Suprapubic skin (tissue), 4 donors: ENCODE results near the gene RPH3AL. TPM values are rescaled to one million over a fixed set of nuclear protein-coding genes. Genes with fewer than 3 reads are reported as not detected.

ENCODE experiments used
- DNase-seq, 2 donors: peaks; one replicate each; pipeline ENCODE4 v3.0.0-alpha.2; 2019; ENCODE audit warnings: low spot score in 2 of 2
- H3K27ac ChIP-seq: fragments of 200-600 bp; sonication (generic); one replicate; pipeline ENCODE4 v1.5.1; 2019
- H3K27me3 ChIP-seq: fragments of 200-600 bp; sonication (generic); one replicate; pipeline ENCODE4 v1.5.1; 2019
- H3K36me3 ChIP-seq: fragments of 200-600 bp; sonication (generic); one replicate; pipeline ENCODE4 v1.5.1; 2019
- H3K4me1 ChIP-seq: fragments of 200-600 bp; sonication (generic); one replicate; pipeline ENCODE4 v1.5.1; 2019
- H3K4me3 ChIP-seq: fragments of 200-600 bp; sonication (generic); one replicate; pipeline ENCODE4 v1.5.1; 2019; ENCODE audit warnings: mild to moderate bottlenecking
- H3K9me3 ChIP-seq: fragments of 200-600 bp; sonication (generic); one replicate; pipeline ENCODE4 v1.5.1; 2019
- CTCF ChIP-seq, 2 donors: fragments of 200-600 bp in 1 of 2; fragments of 450-650 bp in 1 of 2; sonication (generic) in 1 of 2; IDR thresholded peaks; one replicate each; pipeline ENCODE4 v1.5.1; 2016 to 2019; ENCODE audit warnings: antibody characterized with exemption in 2 of 2, mild to moderate bottlenecking in 1 of 2, moderate library complexity in 1 of 2
- EP300 ChIP-seq: sonication (generic); formaldehyde crosslinking; IDR thresholded peaks from one replicate; pipeline ENCODE4 v1.6.1; 2017; ENCODE audit warnings: antibody characterized with exemption
- POLR2A ChIP-seq, 2 donors: fragments of 450-650 bp; IDR thresholded peaks; one replicate each; pipeline ENCODE4 v1.6.1; 2017; ENCODE audit warnings: antibody characterized with exemption in 2 of 2, mild to moderate bottlenecking in 2 of 2, moderate library complexity in 2 of 2
- POLR2AphosphoS5 ChIP-seq, 3 donors: sonication (generic); formaldehyde crosslinking; IDR thresholded peaks; one replicate each; pipeline ENCODE4 v1.6.1; 2017; ENCODE audit warnings: antibody characterized with exemption in 3 of 3
- WGBS: methylation state at CpG from one replicate; pipeline ENCODE4 v1.1.5; 2018; 5-methylcytosine and 5-hydroxymethylcytosine counted together
- total RNA-seq, 4 donors: library from RNA; depleted of rRNA; stranded (reverse); fragments of >200 nt; gene quantifications; one replicate each; pipeline ENCODE4 v1.1.0, GENCODE V29; 2016

The RPH3AL gene
- total RNA-seq, 4 donors from 2014 or later: 1.7 to 39.5 (median 10.9) TPM

- Histone ChIP-seq H3K27me3 (no peaks in the 10 kb centered on the region), H3K27ac (no peak overlapping the region), H3K4me3 (no peak overlapping the region), H3K4me1 (peaks cover 6% of the 10 kb centered on the region), H3K9me3 (no peaks in the 10 kb centered on the region), H3K36me3 (no peaks in the 10 kb centered on the region)
- WGBS: 78% methylated on average over 5 of the region's 8 CpGs
- peak; percentile 29 to 58 for DNase-seq
- TF ChIP-seq EP300: no peak
- no peak for TF ChIP-seq POLR2A (IDR thresholded peaks at IDR 0.05)
- no peak for TF ChIP-seq CTCF (IDR thresholded peaks at IDR 0.05)
- no peak for TF ChIP-seq POLR2AphosphoS5 (IDR thresholded peaks at IDR 0.05)
Observed at GRCh38 chr17:228951-229708, 123.5 kb downstream of the RPH3AL start.

DNA sequence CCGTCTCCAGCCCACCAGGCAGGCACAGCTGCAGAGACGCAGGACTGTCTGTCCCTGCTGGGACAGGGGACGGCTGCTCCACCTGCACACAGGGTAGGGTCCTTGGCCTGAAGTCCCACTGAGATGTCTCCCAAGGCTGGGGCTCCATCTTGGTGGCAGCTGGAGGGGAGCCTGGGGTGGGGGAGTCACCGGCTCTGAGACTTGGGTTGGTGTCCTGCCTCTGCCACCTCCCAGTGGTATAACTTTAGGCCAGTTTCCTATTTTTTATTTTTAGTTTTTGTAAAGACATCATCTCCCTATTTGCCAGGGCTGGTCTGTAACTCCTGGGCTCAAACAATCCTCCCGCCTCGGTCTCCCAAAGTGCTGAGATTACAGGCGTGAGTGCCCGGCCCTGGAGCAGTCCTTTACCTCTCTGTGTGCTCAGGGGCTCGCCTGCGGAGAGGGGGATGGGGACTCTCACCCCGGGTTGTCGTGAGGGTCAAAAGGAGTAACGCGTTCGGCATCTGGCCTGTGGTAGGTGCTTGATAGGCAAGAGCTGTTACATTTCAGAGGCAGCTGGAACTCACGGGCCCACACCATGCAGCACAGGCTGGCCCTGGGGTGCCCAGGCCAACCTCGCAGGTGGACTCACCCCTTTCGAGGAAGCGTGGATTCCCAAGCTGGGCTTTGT lies 124.5 kb downstream of the RPH3AL start:
- Histone ChIP-seq H3K4me3 (no peak overlapping the region), H3K27ac (no peak overlapping the region), H3K27me3 (no peaks in the 10 kb centered on the region), H3K9me3 (no peaks in the 10 kb centered on the region), H3K36me3 (no peaks in the 10 kb centered on the region), H3K4me1 (peaks cover 6% of the 10 kb centered on the region)
- no peak for TF ChIP-seq POLR2A (IDR thresholded peaks at IDR 0.05)
- TF ChIP-seq CTCF (IDR thresholded peaks at IDR 0.05): no peak
- no peak for TF ChIP-seq EP300
- TF ChIP-seq POLR2AphosphoS5 (IDR thresholded peaks at IDR 0.05): no peak
- 92% methylated on average over 14 of the region's 19 CpGs for WGBS
- DNase-seq: peak; percentile 51 to 71

DNA sequence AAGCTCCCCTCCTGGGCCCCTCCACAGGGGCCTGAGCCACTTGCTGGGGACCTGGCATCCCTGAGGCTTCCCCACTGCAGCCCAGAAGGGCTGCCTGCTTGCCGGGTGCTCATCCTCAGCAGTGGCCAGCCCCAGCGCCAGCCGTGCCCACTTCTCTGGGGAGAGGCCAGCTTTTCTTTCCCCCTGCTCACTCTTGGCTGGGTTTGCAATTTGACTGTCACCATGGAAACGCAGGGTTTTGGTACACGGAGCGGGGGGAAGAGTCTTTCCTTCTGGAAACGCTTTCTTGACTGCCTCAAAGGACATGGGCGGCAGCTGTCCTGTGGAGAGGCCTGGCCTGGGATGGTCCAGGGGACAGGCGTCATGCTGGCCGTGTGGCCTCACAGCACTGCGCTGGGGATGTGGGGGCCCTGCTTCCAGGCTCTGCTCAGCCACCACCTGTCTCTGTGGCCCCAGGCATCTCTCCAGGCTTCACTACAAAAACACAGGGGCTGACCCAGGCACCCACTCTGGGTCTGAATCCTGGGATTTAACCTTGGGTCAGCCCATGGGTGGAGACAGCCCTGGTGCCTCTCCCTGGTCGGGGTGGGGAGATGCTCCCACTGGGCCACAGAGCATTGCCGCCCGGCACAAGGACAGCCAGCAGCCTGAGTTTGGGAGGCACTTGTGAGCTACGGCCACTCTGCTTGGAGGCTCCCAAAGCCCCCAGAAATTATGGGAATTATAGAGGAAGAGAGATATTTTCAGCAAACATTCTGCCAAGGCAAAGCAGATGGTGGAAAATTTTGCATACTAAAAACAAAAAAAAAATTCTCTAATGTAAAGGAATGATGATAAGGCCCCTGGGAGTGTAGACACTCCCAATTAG lies 125.3 kb downstream of the RPH3AL start:
- DNase-seq: peak; percentile 49 to 67
- H3K36me3 ChIP-seq: no peaks in the 10 kb centered on the region
- WGBS: 65% methylated on average over 14 of the region's 15 CpGs
- no peaks in the 10 kb centered on the region for H3K27me3 ChIP-seq
- H3K4me3 ChIP-seq: no peak overlapping the region
- peaks cover 2% of the 10 kb centered on the region for H3K4me1 ChIP-seq
- TF ChIP-seq POLR2A (IDR thresholded peaks at IDR 0.05) (no peak), CTCF (IDR thresholded peaks at IDR 0.05) (no peak), POLR2AphosphoS5 (IDR thresholded peaks at IDR 0.05) (no peak), EP300 (no peak)
- no peak overlapping the region for H3K27ac ChIP-seq
- no peaks in the 10 kb centered on the region for H3K9me3 ChIP-seq

DNA sequence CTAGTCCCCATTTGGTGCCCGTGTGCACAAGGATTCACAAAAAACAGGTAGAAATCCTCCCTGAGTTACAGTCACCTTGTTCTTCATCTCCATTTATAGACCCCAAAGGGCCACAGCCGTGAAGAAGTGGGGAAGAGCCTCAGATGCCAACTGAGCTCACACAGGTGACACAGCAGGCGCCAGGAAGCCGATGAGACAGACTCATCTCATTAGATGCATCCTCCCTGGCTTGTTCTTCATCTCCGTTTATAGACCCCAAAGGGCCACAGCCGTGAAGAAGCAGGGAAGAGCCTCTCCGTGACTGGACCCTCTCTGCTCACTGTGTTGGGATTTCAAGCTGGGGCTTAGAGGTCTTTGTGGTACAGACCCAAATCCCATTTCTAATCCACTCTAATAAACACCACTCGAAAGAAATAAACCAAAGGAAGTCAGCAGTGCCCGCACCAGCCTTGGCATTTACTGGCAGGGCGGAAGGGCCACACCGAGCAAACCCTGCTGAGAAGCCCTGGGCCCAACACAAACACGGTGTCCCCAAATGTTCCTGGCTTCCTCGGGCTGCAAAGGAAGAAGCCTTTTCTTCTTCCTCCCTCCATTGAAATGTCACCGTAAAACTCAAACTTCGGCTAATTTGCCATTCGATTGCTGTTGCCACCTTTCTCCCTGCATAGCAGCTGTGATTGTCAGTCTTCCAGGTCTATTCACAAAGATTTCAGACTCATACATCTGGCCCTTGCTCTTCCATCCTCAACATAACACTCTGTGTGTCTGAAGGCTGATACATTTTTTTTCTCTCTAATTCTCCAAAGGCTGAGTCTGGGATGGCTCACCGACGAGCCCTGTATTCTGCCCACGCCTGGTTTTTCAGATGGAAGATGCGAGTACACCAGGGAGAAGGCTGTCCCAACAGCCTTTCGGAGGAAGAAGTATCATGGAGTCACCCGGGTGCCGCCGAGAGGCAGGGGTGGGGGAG lies 126.2 kb downstream of the RPH3AL start:
- H3K27ac ChIP-seq: no peak overlapping the region
- no peaks in the 10 kb centered on the region for H3K27me3 ChIP-seq
- no peaks in the 10 kb centered on the region for H3K9me3 ChIP-seq
- H3K36me3 ChIP-seq: no peaks in the 10 kb centered on the region
- 83% methylated on average over 19 of the region's 24 CpGs for WGBS
- peak; percentile 40 to 55 for DNase-seq
- H3K4me1 ChIP-seq: no peaks in the 10 kb centered on the region
- H3K4me3 ChIP-seq: no peak overlapping the region
- no peak for TF ChIP-seq POLR2A (IDR thresholded peaks at IDR 0.05)
- no peak for TF ChIP-seq CTCF (IDR thresholded peaks at IDR 0.05)
- TF ChIP-seq POLR2AphosphoS5 (IDR thresholded peaks at IDR 0.05): no peak
- no peak for TF ChIP-seq EP300
